Sigmoid colon (tissue), 4 donors: ENCODE results near the gene OBSL1.

ENCODE experiments used
- CTCF ChIP-seq, 4 experiments: fragments of 450-650 bp in 3 of 4; fragments of 200-600 bp in 1 of 4; IDR thresholded peaks; one replicate each; pipeline ENCODE4 v1.5.1; 2016 to 2019; ENCODE audit warnings: antibody characterized with exemption in 4 of 4, mild to moderate bottlenecking in 3 of 4, moderate library complexity in 2 of 4
- POLR2A ChIP-seq, 2 donors: fragments of 450-650 bp; IDR thresholded peaks; one replicate each; pipeline ENCODE4 v1.6.1; 2016; ENCODE audit warnings: antibody characterized with exemption in 2 of 2, mild to moderate bottlenecking in 2 of 2, moderate library complexity in 2 of 2
- POLR2AphosphoS5 ChIP-seq, 4 donors: sonication (generic); formaldehyde crosslinking; IDR thresholded peaks; one replicate each; pipeline ENCODE4 v1.6.1; 2017; ENCODE audit warnings: antibody characterized with exemption in 4 of 4

- TF ChIP-seq POLR2A (IDR thresholded peaks at IDR 0.05), result no peak
- no peak for TF ChIP-seq CTCF (IDR thresholded peaks at IDR 0.05)
- no peak for TF ChIP-seq POLR2AphosphoS5 (IDR thresholded peaks at IDR 0.05)
These were observed 56.5 kb downstream of the OBSL1 start for GRCh38 chr2:219514836-219515235.
